Midbrain (tissue), 1 donor: ENCODE data around the gene HMCN2.

Experiments
- DNase-seq: peaks from one replicate; lab custom pipeline; 2025; lab: John Stamatoyannopoulos, UW

Gene HMCN2

GRCh38 chr9:130289711-130290241, 24.2 kb downstream of the HMCN2 start:
- DNase-seq, result no peak

GRCh38 chr9:130290291-130291181, 25.0 kb downstream of the HMCN2 start:
- no peak for DNase-seq

- no peak for DNase-seq
Observed at GRCh38 chr9:130291474-130291873, 25.9 kb downstream of the HMCN2 start.

- DNase-seq, result no peak
Observed at GRCh38 chr9:130292106-130292505, 26.5 kb downstream of the HMCN2 start.

- DNase-seq, result no peak
Observed at GRCh38 chr9:130294664-130295063, 29.1 kb downstream of the HMCN2 start.

- DNase-seq, result no peak
Observed at GRCh38 chr9:130295431-130295830, 29.9 kb downstream of the HMCN2 start.

GRCh38 chr9:130295945-130296782, 30.6 kb downstream of the HMCN2 start:
- no peak for DNase-seq

GRCh38 chr9:130296783-130297055, 31.2 kb downstream of the HMCN2 start:
- DNase-seq, result no peak

- DNase-seq, result no peak
Observed at GRCh38 chr9:130297371-130297770, 31.8 kb downstream of the HMCN2 start.

GRCh38 chr9:130298662-130299279, 33.2 kb downstream of the HMCN2 start:
- DNase-seq, result no peak

- DNase-seq, result no peak
Observed at GRCh38 chr9:130299785-130300615, 34.4 kb downstream of the HMCN2 start.

- DNase-seq, result no peak
Observed at GRCh38 chr9:130300739-130301138, 35.2 kb downstream of the HMCN2 start.

- DNase-seq, result no peak
Observed at GRCh38 chr9:130301483-130302286, 36.1 kb downstream of the HMCN2 start.

- DNase-seq, result no peak
Observed at GRCh38 chr9:130302785-130303612, 37.4 kb downstream of the HMCN2 start.

GRCh38 chr9:130303613-130304055, 38.1 kb downstream of the HMCN2 start:
- no peak for DNase-seq

- no peak for DNase-seq
Observed at GRCh38 chr9:130304116-130304515, 38.6 kb downstream of the HMCN2 start.

GRCh38 chr9:130304643-130305042, 39.1 kb downstream of the HMCN2 start:
- no peak for DNase-seq

- no peak for DNase-seq
Observed at GRCh38 chr9:130305381-130305780, 39.8 kb downstream of the HMCN2 start.

GRCh38 chr9:130306823-130307666, 41.5 kb downstream of the HMCN2 start:
- DNase-seq, result no peak
